ENCODE results near the gene PDE4B. TPM values are rescaled to one million over a fixed set of nuclear protein-coding genes. Genes with fewer than 3 reads are reported as not detected.
A peak's percentile ranks its signal among the peaks of the same experiment; 100 is the strongest.

Gene PDE4B
- total RNA-seq, 1 donor from 2014 or later, result 1.2 TPM

GRCh38 chr1:66177510-66177909 is 384.8 kb downstream of the PDE4B start:
- H3F3A ChIP-seq (ENCODE audit: low read depth), result peaks cover 5% of the 10 kb centered on the region
- Mint-ChIP-seq H3K4me3 (no peak overlapping the region), H3K36me3 (no peaks in the 10 kb centered on the region), H3K4me1 (peaks cover 31% of the 10 kb centered on the region), H3K27me3 (ENCODE audit: insufficient read depth, low read depth) (no peaks in the 10 kb centered on the region), H3K27ac (peak overlapping the region; percentile 10), H3K9me3 (no peaks in the 10 kb centered on the region)
- no peaks in the 10 kb centered on the region for H3K79me2 ChIP-seq (ENCODE audit: low read depth)
- H3K27me3 ChIP-seq, result no peaks in the 10 kb centered on the region
- DNase-seq (ENCODE audit: low spot score), result no peak
- no peak overlapping the region for H2AFZ ChIP-seq (replicated peaks)
- H3K4me3 ChIP-seq, result no peak overlapping the region
- H3K9me3 ChIP-seq (ENCODE audit: low read depth), result no peaks in the 10 kb centered on the region
- no peaks in the 10 kb centered on the region for H4K20me1 ChIP-seq (ENCODE audit: low read depth)
- H3K4me1 ChIP-seq, result peaks cover 10% of the 10 kb centered on the region
- TF ChIP-seq EZH2 (IDR thresholded peaks at IDR 0.05), result no peak
- TF ChIP-seq, protein P1, sequence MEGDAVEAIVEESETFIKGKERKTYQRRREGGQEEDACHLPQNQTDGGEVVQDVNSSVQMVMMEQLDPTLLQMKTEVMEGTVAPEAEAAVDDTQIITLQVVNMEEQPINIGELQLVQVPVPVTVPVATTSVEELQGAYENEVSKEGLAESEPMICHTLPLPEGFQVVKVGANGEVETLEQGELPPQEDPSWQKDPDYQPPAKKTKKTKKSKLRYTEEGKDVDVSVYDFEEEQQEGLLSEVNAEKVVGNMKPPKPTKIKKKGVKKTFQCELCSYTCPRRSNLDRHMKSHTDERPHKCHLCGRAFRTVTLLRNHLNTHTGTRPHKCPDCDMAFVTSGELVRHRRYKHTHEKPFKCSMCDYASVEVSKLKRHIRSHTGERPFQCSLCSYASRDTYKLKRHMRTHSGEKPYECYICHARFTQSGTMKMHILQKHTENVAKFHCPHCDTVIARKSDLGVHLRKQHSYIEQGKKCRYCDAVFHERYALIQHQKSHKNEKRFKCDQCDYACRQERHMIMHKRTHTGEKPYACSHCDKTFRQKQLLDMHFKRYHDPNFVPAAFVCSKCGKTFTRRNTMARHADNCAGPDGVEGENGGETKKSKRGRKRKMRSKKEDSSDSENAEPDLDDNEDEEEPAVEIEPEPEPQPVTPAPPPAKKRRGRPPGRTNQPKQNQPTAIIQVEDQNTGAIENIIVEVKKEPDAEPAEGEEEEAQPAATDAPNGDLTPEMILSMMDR (IDR thresholded peaks at IDR 0.05), result no peak
- no peak for TF ChIP-seq EZH2phosphoT487 (IDR thresholded peaks at IDR 0.05)
- no peaks in the 10 kb centered on the region for H3K36me3 ChIP-seq
- H3K4me2 ChIP-seq, result no peak overlapping the region
- H3K9ac ChIP-seq, result no peak overlapping the region
- H3K27ac ChIP-seq, result no peak overlapping the region

- H3K4me1 Mint-ChIP-seq, result peaks cover 18% of the 10 kb centered on the region
- Histone ChIP-seq H3K4me3 (no peak overlapping the region), H3K9ac (no peak overlapping the region), H2AFZ (replicated peaks) (no peak overlapping the region), H3K36me3 (no peaks in the 10 kb centered on the region), H3K4me2 (no peak overlapping the region), H4K20me1 (ENCODE audit: low read depth) (no peaks in the 10 kb centered on the region), H3K4me1 (peaks cover 9% of the 10 kb centered on the region), H3K27ac (no peak overlapping the region), H3K9me3 (ENCODE audit: low read depth) (no peaks in the 10 kb centered on the region), H3F3A (ENCODE audit: low read depth) (peaks cover 4% of the 10 kb centered on the region), H3K27me3 (no peaks in the 10 kb centered on the region), H3K79me2 (ENCODE audit: low read depth) (no peaks in the 10 kb centered on the region)
- H3K27ac Mint-ChIP-seq, result no peak overlapping the region
- TF ChIP-seq, protein P1 (IDR thresholded peaks at IDR 0.05), result no peak
- TF ChIP-seq EZH2phosphoT487 (IDR thresholded peaks at IDR 0.05) (no peak), EZH2 (IDR thresholded peaks at IDR 0.05) (no peak)
- no peak for DNase-seq (ENCODE audit: low spot score)
- no peaks in the 10 kb centered on the region for H3K36me3 Mint-ChIP-seq
- no peaks in the 10 kb centered on the region for H3K27me3 Mint-ChIP-seq (ENCODE audit: insufficient read depth, low read depth)
- H3K9me3 Mint-ChIP-seq, result no peaks in the 10 kb centered on the region
- no peak overlapping the region for H3K4me3 Mint-ChIP-seq
Measured at GRCh38 chr1:66182026-66182425, 389.3 kb downstream of the PDE4B start.

DNA sequence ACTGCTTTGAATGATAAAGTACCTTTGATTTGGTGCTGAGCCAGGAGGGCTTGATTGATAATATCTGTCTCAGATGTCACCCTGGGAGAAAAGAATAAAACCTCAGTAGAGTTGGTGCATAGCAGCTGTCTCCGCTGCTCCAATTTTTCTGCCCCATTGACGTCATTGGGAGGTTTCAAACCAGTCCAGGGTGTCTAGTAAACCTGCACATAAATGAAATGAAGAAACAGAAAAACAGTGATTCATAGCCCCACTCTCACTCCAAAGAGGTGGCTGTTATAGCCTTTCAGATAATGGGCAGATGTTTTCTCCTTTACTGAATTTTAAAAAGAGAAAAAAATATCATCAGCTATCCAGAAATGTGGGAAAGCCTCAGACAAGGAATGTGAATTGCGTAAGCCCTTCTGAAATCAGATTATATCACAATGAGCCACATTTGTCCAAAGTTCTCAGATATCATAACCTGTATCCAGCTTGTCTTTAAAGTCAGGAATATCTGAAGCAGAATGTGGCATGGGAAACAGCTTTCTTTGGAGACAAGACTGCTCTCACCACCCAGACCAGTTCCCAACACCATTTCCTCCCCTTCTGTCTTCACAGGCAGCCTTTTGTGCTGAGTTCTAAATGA is 390.0 kb downstream of the PDE4B start:
- peak; percentile 14 for DNase-seq (ENCODE audit: low spot score)
- Histone ChIP-seq H3K4me2 (peak overlapping the region; percentile 34), H3K9ac (no peak overlapping the region), H3K4me3 (no peak overlapping the region), H4K20me1 (ENCODE audit: low read depth) (no peaks in the 10 kb centered on the region), H3F3A (ENCODE audit: low read depth) (no peaks in the 10 kb centered on the region), H3K36me3 (no peaks in the 10 kb centered on the region), H3K79me2 (ENCODE audit: low read depth) (no peaks in the 10 kb centered on the region), H3K27me3 (no peaks in the 10 kb centered on the region), H2AFZ (replicated peaks) (peak overlapping the region; percentile 22), H3K27ac (no peak overlapping the region), H3K4me1 (peaks cover 9% of the 10 kb centered on the region), H3K9me3 (ENCODE audit: low read depth) (no peaks in the 10 kb centered on the region)
- no peak for TF ChIP-seq EZH2phosphoT487 (IDR thresholded peaks at IDR 0.05)
- TF ChIP-seq EZH2 (IDR thresholded peaks at IDR 0.05), result no peak
- TF ChIP-seq, protein P1 (IDR thresholded peaks at IDR 0.05), result no peak
- H3K27me3 Mint-ChIP-seq (ENCODE audit: insufficient read depth, low read depth), result no peaks in the 10 kb centered on the region
- peaks cover 12% of the 10 kb centered on the region for H3K4me1 Mint-ChIP-seq
- H3K4me3 Mint-ChIP-seq, result no peak overlapping the region
- H3K9me3 Mint-ChIP-seq, result peaks cover 2% of the 10 kb centered on the region
- no peak overlapping the region for H3K27ac Mint-ChIP-seq
- no peaks in the 10 kb centered on the region for H3K36me3 Mint-ChIP-seq
